IMR-90 (cell line): ENCODE measurements around the gene RBL2. TPM values are rescaled to one million over a fixed set of nuclear protein-coding genes. Genes with fewer than 3 reads are reported as not detected.

Experiments
- ATAC-seq: fragments of 200-7000 bp; cut with Tn5 transposase; 2 replicates; pipeline ENCODE4 v1.9.1; 2020; ENCODE audit warnings: low read depth, mild to moderate bottlenecking, moderate library complexity
- BruUV-seq: library from RNA; stranded (reverse); fragments of 400-500 nt; replicated peaks from 2 replicates; lab custom pipeline; 2021; lab: Mats Ljungman, UMichigan
- CTCF ChIA-PET: fragments of 300-600 bp; formaldehyde crosslinking; extraction: SDS; loops from one replicate; lab custom pipeline; 2021; ENCODE audit warnings: antibody characterized with exemption; lab: Yijun Ruan, JAX
- POLR2A ChIA-PET: fragments of 300-600 bp; sonication (Branson Sonifier 250); formaldehyde crosslinking; loops from one replicate; lab custom pipeline; 2022; ENCODE audit warnings: antibody characterized with exemption; ENCODE audit not compliant: unreplicated experiment; lab: Charles Lee
- DNase-seq: peaks from one replicate; pipeline ENCODE4 v3.0.0; 2013
- H2AFZ ChIP-seq: replicated peaks from 2 replicates; pipeline ENCODE3; 2013; ENCODE audit warnings: low read length, mild to moderate bottlenecking; ENCODE audit not compliant: poor library complexity
- H2AK5ac ChIP-seq: 2 replicates; pipeline ENCODE4 v1.6.1; 2013; ENCODE audit warnings: low read depth, low read length, inconsistent platforms
- H2AK9ac ChIP-seq: replicated peaks from 2 replicates; pipeline ENCODE3; 2013; ENCODE audit warnings: mild to moderate bottlenecking, low read depth, low read length, moderate library complexity; ENCODE audit not compliant: poor library complexity
- H2BK120ac ChIP-seq: 2 replicates; pipeline ENCODE4 v1.6.1; 2013; ENCODE audit warnings: low read depth, low read length, inconsistent platforms
- H2BK15ac ChIP-seq: 3 replicates; pipeline ENCODE4 v1.6.1; 2013; ENCODE audit warnings: low read depth, low read length, inconsistent platforms
- H2BK20ac ChIP-seq: 2 replicates; pipeline ENCODE4 v1.6.1; 2013; ENCODE audit warnings: low read depth, mild to moderate bottlenecking, inconsistent platforms, low read length, moderate library complexity
- H2BK5ac ChIP-seq: 2 replicates; pipeline ENCODE4 v1.6.1; 2013; ENCODE audit warnings: mild to moderate bottlenecking, low read depth, low read length, inconsistent platforms; ENCODE audit not compliant: poor library complexity, severe bottlenecking
- H3K14ac ChIP-seq: replicated peaks from 2 replicates; pipeline ENCODE4 v1.6.1; 2013; ENCODE audit warnings: low read depth, low read length, inconsistent platforms
- H3K18ac ChIP-seq: 2 replicates; pipeline ENCODE4 v1.6.1; 2013; ENCODE audit warnings: low read depth, low read length, control low read depth
- H3K23ac ChIP-seq: 2 replicates; pipeline ENCODE4 v1.6.1; 2013; ENCODE audit warnings: low read depth, low read length, inconsistent platforms
- H3K27ac ChIP-seq: 2 replicates; pipeline ENCODE4 v1.5.1; 2013; ENCODE audit warnings: mild to moderate bottlenecking, control low read depth, low read length; ENCODE audit not compliant: insufficient read depth
- H3K27me3 ChIP-seq: 2 replicates; pipeline ENCODE4 v1.6.1; 2013; ENCODE audit warnings: low read length; ENCODE audit not compliant: control insufficient read depth, insufficient read depth
- H3K36me3 ChIP-seq: 2 replicates; pipeline ENCODE4 v1.6.1; 2013; ENCODE audit warnings: low read length, mixed read lengths; ENCODE audit not compliant: control insufficient read depth, insufficient read depth
- H3K4ac ChIP-seq: 2 replicates; pipeline ENCODE4 v1.6.1; 2013; ENCODE audit warnings: low read depth, low read length, inconsistent platforms
- H3K4me1 ChIP-seq: 2 replicates; pipeline ENCODE4 v1.6.1; 2013; ENCODE audit warnings: low read length, mixed read lengths; ENCODE audit not compliant: control insufficient read depth, insufficient read depth
- H3K4me2 ChIP-seq: 2 replicates; pipeline ENCODE4 v1.6.1; 2013; ENCODE audit warnings: low read depth, mild to moderate bottlenecking, control low read depth, low read length, moderate library complexity
- H3K4me3 ChIP-seq: 2 replicates; pipeline ENCODE4 v1.5.1; 2013; ENCODE audit warnings: low read depth, mild to moderate bottlenecking, control low read depth, low read length, moderate library complexity; ENCODE audit not compliant: insufficient read depth
- H3K56ac ChIP-seq: 2 replicates; pipeline ENCODE4 v1.6.1; 2013; ENCODE audit warnings: low read length, inconsistent platforms; ENCODE audit not compliant: insufficient read depth; ENCODE audit errors: extremely low read depth
- H3K79me1 ChIP-seq, 2 experiments: 2 replicates each; pipeline ENCODE4 v1.6.1; 2013; ENCODE audit warnings: low read length in 2 of 2, inconsistent platforms in 1 of 2, low read depth in 1 of 2
- H3K9ac ChIP-seq: 2 replicates; pipeline ENCODE4 v1.6.1; 2013; ENCODE audit warnings: low read depth, low read length, control low read depth
- H3K9me1 ChIP-seq: 2 replicates; pipeline ENCODE4 v1.6.1; 2013; ENCODE audit warnings: low read length, inconsistent platforms; ENCODE audit not compliant: insufficient read depth
- H3K9me3 ChIP-seq: 2 replicates; pipeline ENCODE4 v1.6.1; 2013; ENCODE audit warnings: low read length; ENCODE audit not compliant: control insufficient read depth, insufficient read depth
- H4K20me1 ChIP-seq: 2 replicates; pipeline ENCODE4 v1.6.1; 2013; ENCODE audit warnings: low read length, inconsistent platforms; ENCODE audit not compliant: insufficient read depth
- H4K5ac ChIP-seq: 2 replicates; pipeline ENCODE4 v1.6.1; 2013; ENCODE audit warnings: mild to moderate bottlenecking, low read depth, low read length, control low read depth
- H4K8ac ChIP-seq, 2 experiments: 2 replicates each; pipeline ENCODE4 v1.6.1; 2013; ENCODE audit warnings: low read depth in 2 of 2, low read length in 2 of 2, control low read depth in 1 of 2, inconsistent platforms in 1 of 2
- H4K91ac ChIP-seq: 2 replicates; pipeline ENCODE4 v1.6.1; 2013; ENCODE audit warnings: low read depth, low read length, inconsistent platforms; ENCODE audit not compliant: insufficient read depth
- CHD1 ChIP-seq: IDR thresholded peaks from 2 replicates; pipeline ENCODE4 v1.6.1; 2012; ENCODE audit warnings: low read depth, low read length, improper control_type of control experiment
- CTCF ChIP-seq: conservative IDR thresholded peaks from 2 replicates; pipeline ENCODE4 v1.5.1; 2012; ENCODE audit warnings: mild to moderate bottlenecking, low read depth, low read length, improper control_type of control experiment
- NFE2L2 ChIP-seq: fragments of 150-350 bp; IDR thresholded peaks from 2 replicates; pipeline ENCODE4 v1.6.1; 2016; ENCODE audit warnings: low read depth, mild to moderate bottlenecking, low read length
- RCOR1 ChIP-seq: IDR thresholded peaks from 2 replicates; pipeline ENCODE4 v1.6.1; 2012; ENCODE audit warnings: mild to moderate bottlenecking, low read length, improper control_type of control experiment; ENCODE audit not compliant: insufficient replicate concordance
- SMC3 ChIP-seq: fragments of 150-350 bp; IDR thresholded peaks from 2 replicates; pipeline ENCODE4 v1.6.1; 2016; ENCODE audit warnings: low read depth, mild to moderate bottlenecking, antibody characterized with exemption, low read length, moderate library complexity
- WGBS, 2 experiments: methylation state at CpG; one replicate each; pipeline versions ENCODE4 v1.1.5 to v1.1.7; 2013; ENCODE audit warnings: missing lambda C conversion rate in 2 of 2; ENCODE audit not compliant: insufficient read length in 1 of 2; ENCODE audit errors: extremely low coverage in 2 of 2; 5-methylcytosine and 5-hydroxymethylcytosine counted together
- dilution Hi-C: fragments of 300-500 bp; cut with HindIII; formaldehyde crosslinking; loops from one replicate; pipeline ENCODE4 v1.14.3; 2018; ENCODE audit warnings: low sequenced_read_pairs; ENCODE audit not compliant: unreplicated experiment
- in situ Hi-C: fragments of 300-500 bp; cut with MboI; formaldehyde crosslinking; loops from 3 replicates; pipeline ENCODE4 v1.14.3; 2019; ENCODE audit warnings: low sequenced_read_pairs, inconsistent platforms, mixed read lengths
- intact Hi-C: fragments of 100-400 bp; cut with micrococcal nuclease; formaldehyde crosslinking; loops from 2 replicates; pipeline ENCODE4 v1.10.0; 2022
- polyA plus RNA-seq, 3 experiments: library from polyadenylated mRNA; depleted of rRNA; stranded (reverse); fragments of >200 nt; gene quantifications; 2 replicates each; pipeline ENCODE4 v1.2.3, GENCODE V29; 2012; ENCODE audit warnings: low replicate concordance in 1 of 3
- total RNA-seq: library from RNA; depleted of rRNA; stranded (reverse); fragments of >200 nt; gene quantifications from 2 replicates; pipeline ENCODE4 v1.2.3, GENCODE V29; 2012

Gene RBL2
- total and polyA plus RNA-seq, 2 of the 4 experiments (the other 2 are of a cell fraction): 19.7 to 23.4 TPM

GRCh38 chr16:53453928-53454327 lies 19.7 kb downstream of the RBL2 start:
- Histone ChIP-seq H2AFZ (no peak overlapping the region), H2BK5ac (no peak overlapping the region), H3K9me3 (no peaks in the 10 kb centered on the region), H4K20me1 (no peaks in the 10 kb centered on the region), H3K9ac (no peak overlapping the region), H3K4me1 (no peaks in the 10 kb centered on the region), H4K5ac (no peak overlapping the region), H2AK5ac (no peak overlapping the region), H2BK15ac (no peak overlapping the region), H2BK120ac (no peak overlapping the region), H2AK9ac (no peak overlapping the region), H2BK20ac (no peak overlapping the region), H4K8ac (no peak overlapping the region), H3K36me3 (peaks cover 26% of the 10 kb centered on the region), H3K79me1 (no peaks in the 10 kb centered on the region), H3K4ac (no peak overlapping the region), H4K91ac (no peak overlapping the region), H3K4me3 (no peak overlapping the region), H3K56ac (no peak overlapping the region), H3K4me2 (no peak overlapping the region), H3K27me3 (no peaks in the 10 kb centered on the region), H3K23ac (no peak overlapping the region), H3K14ac (no peak overlapping the region), H3K27ac (no peak overlapping the region), H3K9me1 (peaks cover 3% of the 10 kb centered on the region; the same call in 1 of the 2 replicates), H3K18ac (no peak overlapping the region)
- intact Hi-C loops: loop anchor here (10.0 kb wide), 1 partner anchor 139 kb away; no protein-coding TSS in a partner anchor
- CTCF ChIA-PET: no interaction called here
- ATAC-seq: no peak
- WGBS, 2 experiments: 94% methylated on average over 3 of the region's 5 CpGs; no CpG with 5 or more reads in 1 of the 2 experiments
- no peak for DNase-seq
- TF ChIP-seq CHD1 (no peak), SMC3 (no peak), RCOR1 (no peak), CTCF (no peak), NFE2L2 (no peak)
- POLR2A ChIA-PET: no interaction called here
- in situ Hi-C loops: no loop called here
- dilution Hi-C loops: no loop called here
- BruUV-seq: no TSS peak
